ENCODE results near the gene PTPN1.
"Not testable (repeated sequence)": the region's sequence is repeated elsewhere in the genome, so short reads cannot be mapped to it uniquely, and the experiment has no call there.

PTPN1 gene

DNA sequence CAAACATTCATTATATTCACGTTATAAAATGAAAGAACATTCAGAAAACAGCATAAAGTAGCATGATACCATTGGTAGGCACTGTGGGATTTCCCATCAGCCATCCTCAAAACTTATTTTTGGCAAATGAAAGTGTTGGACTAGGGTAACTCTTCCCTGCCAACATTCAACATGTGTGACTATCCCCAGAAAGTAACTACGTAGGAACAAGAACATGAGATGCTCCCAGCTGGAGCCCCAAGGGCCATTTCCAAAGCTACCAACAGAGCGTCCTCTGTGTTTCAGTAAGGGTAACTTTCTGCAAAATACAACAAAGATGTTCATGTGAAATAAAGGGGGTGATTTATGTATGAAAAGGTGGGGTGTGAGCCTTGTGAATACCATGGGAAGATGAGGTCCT, 28.4 kb upstream of the PTPN1 start:
- no peak for DNase-seq (ENCODE audit: low read depth in 3 of 3)

- DNase-seq (ENCODE audit: low read depth in 3 of 3): no peak
Measured at GRCh38 chr20:50482396-50482981, 27.7 kb upstream of the PTPN1 start.

DNA sequence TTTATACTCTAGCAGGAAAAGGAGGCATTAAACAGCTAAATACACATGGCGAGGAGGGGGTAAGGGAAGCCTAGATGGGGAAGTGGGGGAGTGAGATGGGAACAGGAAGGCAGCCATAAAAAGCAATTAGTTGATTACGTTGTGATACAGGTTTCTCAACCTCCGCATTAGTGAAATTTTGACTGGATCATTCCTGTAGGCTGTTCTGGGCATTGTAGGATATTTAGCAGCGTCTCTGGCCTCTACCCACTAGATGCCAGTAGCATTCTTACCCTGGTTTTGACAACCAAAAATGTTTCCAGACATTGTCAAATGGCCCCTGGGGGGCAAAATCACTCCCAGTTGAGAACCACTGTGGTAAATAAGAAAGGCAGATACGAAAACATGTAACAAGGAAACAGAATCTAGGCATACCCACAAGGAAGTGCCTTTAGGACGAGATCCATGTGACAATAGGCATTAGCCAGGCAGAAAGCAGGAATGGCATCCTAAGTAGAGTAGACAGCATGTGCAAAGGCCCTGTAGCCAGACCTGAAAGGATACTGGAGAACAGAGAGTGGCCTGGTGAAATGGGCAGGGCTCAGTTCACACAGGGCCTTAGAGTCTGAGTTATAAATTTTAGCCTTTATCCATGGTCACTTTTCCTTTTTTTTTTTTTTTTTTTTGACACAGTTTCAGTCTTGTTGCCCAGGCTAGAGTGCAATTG, 25.8 kb upstream of the PTPN1 start:
- no peak for DNase-seq (ENCODE audit: low read depth in 3 of 3)

- no peak for DNase-seq (ENCODE audit: low read depth in 3 of 3)
Measured at GRCh38 chr20:50487397-50487796, 22.8 kb upstream of the PTPN1 start.

GRCh38 chr20:50488236-50488806, 21.9 kb upstream of the PTPN1 start:
- no peak for DNase-seq (ENCODE audit: low read depth in 3 of 3)

DNA sequence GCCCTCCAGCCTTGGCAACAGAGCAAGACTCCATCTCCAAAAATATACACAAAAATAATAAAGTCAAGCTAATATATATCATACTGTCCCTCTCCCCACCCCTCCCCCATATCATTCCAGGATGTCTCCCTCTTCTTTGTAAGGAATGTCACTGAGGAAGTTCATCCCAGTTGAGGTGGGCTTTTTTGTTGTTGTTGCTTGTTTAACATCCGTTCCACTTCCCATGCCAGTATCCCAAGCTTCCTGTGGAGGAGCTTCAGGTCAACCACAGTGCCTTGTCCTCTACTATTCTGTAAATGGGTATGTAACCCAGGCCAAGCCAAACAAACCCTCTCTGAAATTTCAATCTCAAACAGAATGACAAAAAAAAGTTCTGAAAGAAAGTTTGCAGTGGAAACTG, 19.0 kb upstream of the PTPN1 start:
- no peak for DNase-seq (ENCODE audit: low read depth in 3 of 3)

DNA sequence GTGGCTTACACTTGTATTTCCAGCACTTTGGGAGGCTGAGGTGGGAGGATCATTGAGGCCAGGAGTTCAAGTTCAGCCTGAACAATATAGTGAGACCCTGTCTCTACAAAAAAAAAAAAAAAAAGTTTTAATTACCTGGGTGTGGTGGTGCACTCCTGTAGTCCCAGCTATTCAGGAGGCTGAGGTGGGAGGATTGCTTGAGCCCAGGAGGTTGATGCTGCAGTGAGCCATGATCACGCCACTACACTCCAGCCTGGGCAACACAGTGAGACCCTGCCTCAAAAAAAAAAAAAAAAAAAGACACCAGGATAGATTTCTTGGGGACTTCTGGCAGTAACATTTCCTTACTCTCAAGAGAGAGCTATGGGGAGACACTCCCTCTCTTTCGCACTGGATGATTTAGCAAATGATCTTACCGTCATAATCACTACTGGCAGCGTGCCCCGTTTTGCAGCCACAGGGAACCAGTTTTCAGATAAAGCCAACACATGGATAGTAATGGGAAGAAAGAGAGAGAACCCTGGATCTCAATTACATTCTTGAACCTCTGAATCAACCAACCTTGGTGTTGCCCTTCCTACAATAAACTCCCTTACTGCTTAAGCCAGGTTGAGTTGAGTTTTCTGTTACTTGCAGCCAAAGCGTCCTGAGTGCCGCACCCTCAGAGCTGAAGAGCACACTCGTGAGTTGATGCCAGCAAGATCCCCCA, 18.1 kb upstream of the PTPN1 start:
- no peak for DNase-seq (ENCODE audit: low read depth in 3 of 3)

DNA sequence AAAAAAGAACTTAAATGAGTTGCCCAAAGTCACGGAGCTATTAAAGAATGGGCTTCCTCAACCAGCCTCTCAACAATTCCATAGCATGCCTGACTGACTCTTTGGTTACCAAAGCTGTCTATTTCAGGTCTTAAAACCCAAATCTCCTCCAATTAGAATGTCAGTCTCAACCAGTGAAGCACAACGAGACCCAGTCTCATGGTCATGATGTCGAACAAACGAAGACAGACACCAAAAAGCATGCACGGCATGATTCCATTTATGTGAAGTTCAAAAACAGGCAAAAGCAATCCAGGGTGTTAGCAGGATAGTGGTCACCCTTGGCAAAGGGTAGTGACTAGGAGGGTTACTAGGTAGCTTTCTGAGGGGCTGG, 16.3 kb upstream of the PTPN1 start:
- no peak for DNase-seq (ENCODE audit: low read depth in 3 of 3)

- DNase-seq (ENCODE audit: low read depth in 3 of 3): no peak
Measured at GRCh38 chr20:50494428-50494827, 15.8 kb upstream of the PTPN1 start.

DNA sequence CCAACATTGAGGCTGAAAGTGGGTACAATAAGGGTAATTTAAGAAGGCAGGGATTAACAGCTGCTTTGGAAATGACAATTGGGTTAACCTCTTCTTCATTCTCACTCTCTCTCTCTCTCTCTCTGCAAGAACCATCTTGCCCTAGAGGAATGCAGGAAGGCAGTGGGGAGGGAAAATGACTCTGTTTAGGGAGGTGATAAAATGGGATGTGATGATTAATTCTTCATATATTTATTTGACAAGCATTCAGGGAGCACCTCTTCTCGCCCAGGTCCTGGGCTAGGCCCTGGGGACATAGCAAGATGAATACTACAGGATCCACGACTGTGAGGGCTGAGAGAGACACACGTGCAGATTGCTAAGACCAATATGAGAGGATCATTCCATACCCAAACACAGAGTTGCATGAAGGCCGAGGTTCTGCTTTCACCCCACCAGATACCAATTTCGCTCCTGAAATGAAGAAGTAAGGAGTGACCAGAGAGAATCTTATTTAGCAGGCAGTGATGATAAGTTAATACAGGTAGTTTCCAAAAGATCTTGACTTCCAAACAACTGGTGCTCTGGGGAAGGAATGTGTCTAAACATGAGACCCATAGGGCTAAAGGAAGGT, 13.3 kb upstream of the PTPN1 start:
- DNase-seq (ENCODE audit: low read depth in 3 of 3): no peak

DNA sequence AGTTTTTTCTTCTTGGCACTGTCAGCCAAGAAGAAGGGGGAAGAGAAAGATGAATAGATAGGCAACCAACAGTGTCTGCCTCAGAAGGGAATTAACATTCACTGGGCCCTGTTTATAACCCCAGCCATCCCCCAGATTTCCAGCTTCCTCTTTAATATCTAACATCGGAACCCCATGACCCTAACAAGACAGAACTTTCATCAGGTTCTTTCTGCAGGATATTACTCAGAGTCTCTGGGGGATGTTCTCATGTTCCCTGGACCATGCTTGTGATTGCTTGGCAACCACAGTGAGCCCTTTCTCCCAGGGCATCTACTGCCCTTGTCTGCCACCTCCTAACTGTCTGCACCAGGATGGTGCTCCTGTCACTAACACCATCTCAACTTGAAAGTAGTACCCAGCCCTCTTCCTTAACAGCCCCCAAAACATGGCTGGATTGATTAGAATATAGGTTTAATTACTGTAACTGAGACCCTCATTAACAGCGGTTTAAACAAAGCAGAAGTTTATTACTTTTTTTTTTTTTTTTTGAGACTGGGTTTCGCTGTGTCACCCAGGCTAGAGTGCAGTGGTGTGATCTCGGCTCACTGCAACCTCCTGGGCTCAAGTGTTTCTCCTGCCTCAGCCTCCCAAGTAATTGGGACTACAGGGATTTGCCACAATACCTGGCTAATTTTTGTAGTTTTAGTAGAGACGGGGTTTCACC, 12.0 kb upstream of the PTPN1 start:
- DNase-seq (ENCODE audit: low read depth in 3 of 3): no peak

DNA sequence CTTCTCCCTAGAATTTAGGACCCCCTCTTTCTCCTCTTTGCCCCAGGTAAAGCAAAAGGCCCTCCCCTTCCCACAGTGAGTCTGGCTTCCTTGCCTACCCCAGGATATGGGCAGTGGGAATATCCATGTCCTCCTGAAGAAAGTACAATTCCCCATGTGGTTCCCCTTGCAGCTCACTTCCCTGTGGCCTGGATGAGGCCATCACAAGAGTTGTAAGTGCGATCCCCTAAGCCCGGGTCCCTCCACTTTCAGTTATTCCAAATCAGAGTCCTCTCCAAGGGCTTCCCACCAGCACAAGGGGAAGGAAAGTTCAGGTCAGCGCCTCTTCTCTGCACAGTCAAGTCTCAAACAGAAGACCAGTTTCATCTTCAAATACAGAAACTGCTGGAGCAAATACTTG, 10.2 kb upstream of the PTPN1 start:
- DNase-seq (ENCODE audit: low read depth in 3 of 3): no peak

DNA sequence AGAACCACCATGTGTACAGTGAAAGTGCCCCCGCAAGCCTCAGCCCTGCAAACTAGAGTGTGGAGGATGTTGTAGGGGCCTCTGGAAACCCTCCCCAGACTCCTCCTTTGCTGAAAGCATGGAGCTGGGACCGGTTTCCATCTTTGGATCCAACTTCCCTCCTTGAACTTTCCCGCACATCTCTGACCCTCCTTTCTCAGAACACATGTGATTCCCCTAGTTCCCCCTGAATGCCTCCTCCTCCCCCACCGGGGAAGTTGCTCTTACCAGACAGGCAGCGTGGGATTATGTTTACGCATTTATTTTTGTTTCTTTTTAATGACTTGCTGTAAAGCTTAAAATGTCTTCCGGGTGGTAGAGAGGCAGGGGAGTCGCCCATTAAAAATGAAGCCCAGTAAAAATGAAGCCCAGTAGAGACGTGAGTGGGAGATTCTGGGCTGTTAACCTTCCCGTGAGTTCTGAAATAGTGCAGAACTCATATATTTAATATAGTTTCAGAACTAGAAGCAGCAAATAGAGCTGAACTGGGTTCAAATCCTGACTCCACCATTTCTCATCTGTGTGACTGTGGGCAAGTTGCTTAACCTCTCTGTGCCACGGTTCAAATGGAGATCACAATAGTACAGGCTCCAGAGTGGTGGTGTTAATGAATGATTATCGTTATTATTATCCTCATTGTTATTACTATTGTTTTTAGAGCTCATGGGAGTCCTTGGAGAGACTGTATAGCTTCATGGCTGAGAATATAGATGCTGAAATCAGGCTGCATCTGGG, 8.0 kb upstream of the PTPN1 start:
- DNase-seq (ENCODE audit: low read depth in 3 of 3): no peak

DNA sequence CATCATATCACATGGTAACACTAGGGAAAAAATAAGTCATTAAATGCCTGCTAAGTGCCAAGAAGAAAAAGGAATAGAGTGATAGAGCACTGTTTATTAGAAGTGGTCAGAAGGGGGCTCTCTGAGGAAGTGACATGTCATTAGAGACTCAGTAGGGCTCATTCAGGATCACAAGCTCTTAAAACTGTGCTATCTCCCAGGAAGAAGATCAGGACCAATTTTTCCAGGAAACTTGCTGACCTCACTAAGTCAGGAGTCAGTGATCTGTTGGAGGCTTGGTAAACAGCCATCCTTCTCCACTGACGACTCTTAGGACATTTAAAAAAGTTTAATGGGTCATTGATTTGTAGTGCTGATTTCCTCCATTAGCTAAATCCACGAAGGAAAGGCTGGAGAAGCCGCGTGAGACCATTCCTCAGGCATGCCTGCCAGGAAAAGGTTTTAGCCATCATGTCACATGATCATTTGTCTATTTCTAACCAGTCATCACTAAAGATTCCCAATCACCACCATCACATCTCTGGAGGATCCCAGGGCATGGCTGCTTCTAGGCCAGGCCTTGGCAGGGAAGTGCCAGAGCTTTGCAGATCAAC, 5.9 kb upstream of the PTPN1 start:
- no peak for DNase-seq (ENCODE audit: low read depth in 3 of 3)

DNA sequence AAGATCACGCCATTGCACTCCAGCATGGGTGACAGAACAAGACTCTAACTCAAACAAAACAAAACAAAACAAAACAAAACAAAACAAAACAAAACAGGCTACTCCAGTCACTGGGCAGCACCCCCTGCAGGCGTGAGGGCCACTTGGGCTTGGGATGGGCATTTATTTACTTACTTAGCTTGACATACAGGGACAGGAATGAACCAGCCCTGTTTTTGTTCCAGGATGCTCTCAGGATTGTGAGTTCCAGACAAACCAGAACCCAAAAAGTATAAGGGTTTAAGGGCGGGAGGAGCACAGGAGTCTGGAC, 4.0 kb upstream of the PTPN1 start:
- no peak for DNase-seq (ENCODE audit: low read depth in 3 of 3)

GRCh38 chr20:50507745-50508144, 2.4 kb upstream of the PTPN1 start:
- DNase-seq (ENCODE audit: low read depth in 3 of 3): not testable (repeated sequence)

DNA sequence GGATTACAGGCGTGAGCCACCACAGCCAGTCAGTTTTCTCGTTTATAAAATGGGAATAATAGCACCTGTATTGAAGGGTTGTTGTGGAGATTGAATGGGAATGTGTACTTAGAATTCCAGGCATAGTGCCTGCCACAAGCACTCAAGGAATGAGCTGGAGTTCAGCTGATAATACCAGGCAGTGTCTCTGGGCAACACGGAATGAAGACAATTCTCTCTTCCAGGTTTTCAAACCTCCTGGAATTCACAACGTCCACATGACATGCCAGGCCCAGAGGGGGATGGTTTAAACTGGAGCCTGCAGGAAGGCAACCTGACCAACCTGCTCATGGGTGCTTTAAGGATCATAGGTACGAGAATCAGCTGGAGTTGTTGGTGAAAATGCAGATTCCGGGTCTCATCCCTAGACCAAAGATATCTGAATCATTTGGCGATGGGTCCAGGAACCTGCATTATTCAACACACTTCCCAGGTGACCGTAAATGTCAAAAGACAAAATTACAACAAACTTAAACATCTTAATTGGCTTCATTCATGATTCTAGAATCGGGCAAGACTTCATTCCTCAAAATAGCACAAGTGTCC, 1.9 kb upstream of the PTPN1 start:
- DNase-seq (ENCODE audit: low read depth in 3 of 3): no peak

DNA sequence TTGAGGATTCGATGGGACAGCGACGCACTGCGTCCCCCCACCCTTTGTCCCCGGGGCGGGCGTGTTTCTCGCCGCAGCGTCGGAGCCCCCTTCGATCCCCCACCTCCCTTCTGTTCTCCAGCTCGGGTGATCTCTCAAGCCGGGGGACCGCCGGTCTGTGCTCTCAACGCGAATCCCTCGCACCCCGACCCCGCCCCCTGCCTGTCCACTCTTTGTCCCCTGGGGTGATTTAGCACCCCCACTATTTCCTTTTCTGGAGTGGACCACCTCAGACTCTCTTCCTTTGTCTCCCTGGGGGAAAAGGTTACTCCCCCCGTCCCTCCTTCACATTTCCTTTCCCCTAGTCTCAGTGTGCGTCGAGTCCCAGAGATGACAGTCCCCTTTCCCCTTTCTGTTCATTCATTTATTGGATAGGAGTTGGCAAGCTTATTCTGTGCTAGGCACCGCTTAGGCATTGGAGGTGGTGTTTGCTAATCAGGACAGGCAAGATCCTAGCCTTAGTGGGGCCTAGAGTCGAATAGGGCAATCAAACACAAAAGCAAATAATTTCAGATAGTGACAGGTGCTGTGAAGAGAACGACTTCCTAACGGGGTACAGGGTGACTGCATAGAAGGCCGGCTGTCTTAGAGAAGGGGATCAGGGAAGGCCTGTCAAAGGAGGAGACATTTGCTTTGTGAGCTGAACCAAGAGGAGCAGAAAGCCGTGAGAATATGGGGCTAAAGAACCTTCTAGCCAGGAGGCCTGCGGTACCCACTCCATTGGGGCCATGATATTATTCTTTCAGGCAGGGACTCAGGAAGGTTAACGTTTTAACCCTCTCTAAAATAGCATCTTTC, 741 bp downstream of the PTPN1 start:
- no peak for DNase-seq (ENCODE audit: low read depth in 3 of 3)

GRCh38 chr20:50512323-50512722, 2.1 kb downstream of the PTPN1 start:
- DNase-seq (ENCODE audit: low read depth in 3 of 3): no peak

Measured in stimulated activated CD4-positive, alpha-beta T cell treated with anti-CD3 and anti-CD28 coated beads, TNF-alpha, amount 100 ng/mL, for 4 hours (primary cell).